ENCODE results near the gene CHAD.
A peak's percentile ranks its signal among the peaks of the same experiment; 100 is the strongest.
"Not testable (repeated sequence)": the region's sequence is repeated elsewhere in the genome, so short reads cannot be mapped to it uniquely, and the experiment has no call there.

CHAD gene

DNA sequence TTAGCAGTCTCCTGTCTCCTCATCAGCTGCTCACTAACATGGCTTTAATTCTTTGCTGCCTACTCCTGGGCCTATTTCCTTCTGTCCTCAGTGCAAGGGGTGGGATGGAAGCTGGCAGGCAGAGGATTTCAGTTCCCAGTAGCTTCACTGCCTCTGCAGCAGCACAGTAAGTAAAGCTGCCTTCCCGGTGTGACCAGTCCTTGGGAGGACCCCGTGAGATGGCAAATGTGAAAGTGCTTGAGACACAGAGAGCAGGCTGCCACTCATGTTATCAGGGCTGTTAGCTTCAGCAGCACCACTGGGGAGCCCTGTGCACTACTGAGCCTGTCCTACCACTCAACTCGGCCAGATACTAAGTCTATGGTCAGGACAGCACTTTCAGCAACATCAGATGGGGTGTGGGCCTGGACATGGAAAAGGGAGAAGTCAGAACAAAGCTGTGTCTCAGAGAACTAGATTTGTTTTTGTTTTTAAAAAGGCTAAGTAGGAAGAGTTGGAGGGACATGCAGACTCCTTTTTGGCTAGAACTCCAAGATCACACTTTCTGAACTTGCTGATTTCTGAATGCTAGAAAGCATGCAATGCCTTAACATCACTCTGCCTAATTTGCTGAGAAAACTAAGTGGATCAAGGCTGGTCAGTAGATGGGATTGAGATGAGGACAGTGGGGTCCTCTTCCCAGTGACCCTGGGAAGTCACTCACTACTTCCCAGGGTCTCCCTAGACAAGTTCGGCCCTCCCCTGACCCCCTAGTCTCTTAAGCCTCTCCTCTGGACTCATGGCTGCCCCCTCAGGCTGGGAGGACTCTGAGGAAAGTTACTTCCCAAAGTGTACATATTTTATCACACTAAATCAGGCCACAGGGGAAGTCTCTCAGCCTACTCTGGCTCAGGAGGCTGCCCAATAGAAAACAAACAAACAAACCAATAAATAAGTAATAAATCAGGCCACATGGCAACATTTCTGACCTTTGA lies 41.6 kb downstream of the CHAD start:
- H3K4me1 Mint-ChIP-seq = peaks cover 25 to 28% of the 10 kb centered on the region in 2 donors
- ATAC-seq (replicated peaks) = peak; percentile 54 to 66
- peak; percentile 8 for DNase-seq
- H3K27ac Mint-ChIP-seq = peak overlapping the region; percentile 85
- no peaks in the 10 kb centered on the region for H3K36me3 Mint-ChIP-seq
- no peaks in the 10 kb centered on the region for H3K9me3 Mint-ChIP-seq
- peak overlapping the region; percentile 87 to 93 for H3K4me3 Mint-ChIP-seq
- H3K27me3 Mint-ChIP-seq = no peaks in the 10 kb centered on the region

DNA sequence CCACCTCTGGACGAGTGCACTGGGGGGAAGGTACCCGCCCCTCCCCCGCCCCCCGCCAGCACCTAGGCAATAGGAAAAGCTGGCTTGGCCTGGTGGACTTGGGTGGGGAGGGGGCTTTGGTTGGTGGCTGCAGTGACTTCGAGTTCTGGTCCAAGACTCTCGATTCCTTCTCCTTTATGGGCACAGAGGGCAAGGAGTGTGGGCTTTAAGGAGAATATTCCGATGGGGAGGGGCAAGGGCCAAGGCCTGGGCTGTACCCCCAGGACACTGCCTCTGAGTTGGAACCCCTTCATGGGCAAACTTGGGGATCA lies 42.3 kb downstream of the CHAD start:
- ATAC-seq (replicated peaks) = no peak
- no peaks in the 10 kb centered on the region for H3K9me3 Mint-ChIP-seq
- H3K4me1 Mint-ChIP-seq = peaks cover 28 to 33% of the 10 kb centered on the region in 2 donors
- H3K27me3 Mint-ChIP-seq = no peaks in the 10 kb centered on the region
- H3K27ac Mint-ChIP-seq = peak overlapping the region; percentile 85
- peak overlapping the region; percentile 87 to 93 for H3K4me3 Mint-ChIP-seq
- DNase-seq = no peak
- H3K36me3 Mint-ChIP-seq = no peaks in the 10 kb centered on the region

GRCh38 chr17:50425682-50426471 lies 42.8 kb downstream of the CHAD start, which contains the start of gene ACSF2:
ACSF2 (plus strand) TSS chr17:50426218; CDS start chr17:50426262, 44 bp downstream.
- peaks cover 28 to 38% of the 10 kb centered on the region in 2 donors for H3K4me1 Mint-ChIP-seq
- H3K9me3 Mint-ChIP-seq = no peaks in the 10 kb centered on the region
- H3K27me3 Mint-ChIP-seq = no peaks in the 10 kb centered on the region
- H3K36me3 Mint-ChIP-seq = no peaks in the 10 kb centered on the region
- peak within 1 kb of the TSS; percentile 85 for H3K27ac Mint-ChIP-seq
- DNase-seq = peak; percentile 57
- ATAC-seq (replicated peaks) = peak; percentile 82 to 91
- H3K4me3 Mint-ChIP-seq = peak within 1 kb of the TSS; percentile 87 to 93

- H3K4me1 Mint-ChIP-seq = peaks cover 30 to 44% of the 10 kb centered on the region in 2 donors
- no peaks in the 10 kb centered on the region for H3K27me3 Mint-ChIP-seq
- no peaks in the 10 kb centered on the region for H3K9me3 Mint-ChIP-seq
- DNase-seq (no peak), ATAC-seq (replicated peaks) (no peak)
- H3K27ac Mint-ChIP-seq = peak overlapping the region; percentile 81
- no peaks in the 10 kb centered on the region for H3K36me3 Mint-ChIP-seq
- peak overlapping the region; percentile 87 to 93 for H3K4me3 Mint-ChIP-seq
Observed at GRCh38 chr17:50424996-50425681, 43.5 kb downstream of the CHAD start.

GRCh38 chr17:50424246-50424995 lies 44.3 kb downstream of the CHAD start:
- H3K9me3 Mint-ChIP-seq = peaks cover under 1 to 2% of the 10 kb centered on the region in 2 donors
- H3K27me3 Mint-ChIP-seq = no peaks in the 10 kb centered on the region
- peak overlapping the region; percentile 9 for H3K27ac Mint-ChIP-seq
- no peak overlapping the region for H3K4me3 Mint-ChIP-seq
- no peaks in the 10 kb centered on the region for H3K36me3 Mint-ChIP-seq
- H3K4me1 Mint-ChIP-seq = peaks cover 28 to 44% of the 10 kb centered on the region in 2 donors
- DNase-seq = no peak
- ATAC-seq (replicated peaks) = no peak

- peak overlapping the region; percentile 9 for H3K27ac Mint-ChIP-seq
Observed at GRCh38 chr17:50423553-50424159, 45.0 kb downstream of the CHAD start.

GRCh38 chr17:50422738-50423137 lies 45.9 kb downstream of the CHAD start:
- Mint-ChIP-seq H3K4me3 (no peak overlapping the region), H3K36me3 (peaks cover 4 to 5% of the 10 kb centered on the region in 2 donors), H3K27ac (no peak overlapping the region), H3K4me1 (peaks cover 28 to 41% of the 10 kb centered on the region in 2 donors), H3K9me3 (peaks cover 7 to 10% of the 10 kb centered on the region in 2 donors), H3K27me3 (peaks cover 0 to 5% of the 10 kb centered on the region in 2 donors)
- no peak for ATAC-seq (replicated peaks)
- no peak for DNase-seq

More at GRCh38 chr17:50423553-50424159, 45.0 kb downstream of the CHAD start:
- Mint-ChIP-seq H3K27me3 (peaks cover 0 to 5% of the 10 kb centered on the region in 2 donors), H3K9me3 (peaks cover 7 to 9% of the 10 kb centered on the region in 2 donors), H3K4me1 (peaks cover 30 to 44% of the 10 kb centered on the region in 2 donors), H3K4me3 (no peak overlapping the region), H3K36me3 (peaks cover 4 to 5% of the 10 kb centered on the region in 2 donors)
- no peak for DNase-seq
- ATAC-seq (replicated peaks) = no peak

GRCh38 chr17:50421308-50422051 lies 47.2 kb downstream of the CHAD start:
- peak overlapping the region; percentile 77 for H3K27ac Mint-ChIP-seq
- no peak for DNase-seq
- peaks cover 0 to 5% of the 10 kb centered on the region in 2 donors for H3K27me3 Mint-ChIP-seq
- peaks cover 7 to 10% of the 10 kb centered on the region in 2 donors for H3K9me3 Mint-ChIP-seq
- ATAC-seq (replicated peaks) = peak; percentile 63 to 65
- peaks cover 4 to 5% of the 10 kb centered on the region in 2 donors for H3K36me3 Mint-ChIP-seq
- peaks cover 19 to 30% of the 10 kb centered on the region in 2 donors for H3K4me1 Mint-ChIP-seq
- peak overlapping the region; percentile 54 to 67 for H3K4me3 Mint-ChIP-seq

DNA sequence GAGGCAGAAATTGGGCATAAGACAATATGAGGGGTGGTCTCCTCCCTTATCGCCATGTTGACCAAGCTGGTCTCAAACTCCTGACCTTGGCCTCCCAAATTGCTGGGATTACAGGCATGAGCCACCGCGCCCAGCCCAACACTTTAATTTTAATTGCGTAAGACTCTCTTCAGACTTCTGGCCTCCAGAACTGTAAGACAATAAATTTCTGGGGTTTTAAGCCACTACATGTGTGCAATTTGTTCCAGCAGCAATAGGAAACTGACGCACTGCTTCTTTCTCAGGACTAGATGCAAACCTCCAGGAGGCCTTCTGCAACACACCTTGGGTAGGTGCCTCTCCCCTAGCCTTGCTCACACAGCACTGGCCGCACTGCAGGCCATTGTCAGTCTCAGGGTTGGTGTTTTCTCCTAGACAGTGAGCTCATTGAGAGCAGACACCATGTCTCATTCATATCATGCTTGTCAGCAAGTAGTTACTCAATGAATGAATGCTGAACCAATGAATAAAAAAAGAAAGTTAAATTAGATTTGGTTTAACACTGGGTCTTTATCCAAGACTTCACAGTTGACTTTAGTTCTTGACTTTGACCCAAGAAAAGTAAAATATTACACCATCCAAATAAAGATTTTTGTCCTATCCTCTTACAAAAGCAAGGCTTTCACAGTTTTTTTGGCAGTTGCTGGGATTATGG lies 48.1 kb downstream of the CHAD start:
- DNase-seq (no peak), ATAC-seq (replicated peaks) (no peak)
- Mint-ChIP-seq H3K9me3 (peaks cover 7 to 10% of the 10 kb centered on the region in 2 donors), H3K4me1 (peaks cover 18 to 26% of the 10 kb centered on the region in 2 donors), H3K27ac (no peak overlapping the region), H3K4me3 (no peak overlapping the region), H3K27me3 (peaks cover 3 to 5% of the 10 kb centered on the region in 2 donors), H3K36me3 (peaks cover 4 to 5% of the 10 kb centered on the region in 2 donors)

DNA sequence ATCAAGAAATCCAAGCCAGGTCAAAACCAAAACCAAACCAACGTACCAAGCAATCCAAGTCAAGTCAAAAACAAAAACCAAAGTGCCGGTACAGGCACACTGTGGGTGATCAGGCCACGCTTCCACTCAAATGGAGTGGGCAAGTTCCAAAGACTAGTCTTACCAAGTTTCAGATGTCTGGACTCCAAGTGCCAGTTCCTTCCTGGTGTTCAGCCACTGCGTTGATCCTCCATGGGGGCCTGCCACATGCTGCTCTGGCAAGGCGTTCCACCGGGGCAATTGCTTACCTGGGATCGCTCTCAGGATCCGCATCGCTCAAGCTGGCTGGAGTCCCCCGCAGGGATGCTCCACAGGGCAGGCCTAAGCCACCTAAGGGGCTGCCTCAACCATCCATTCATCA lies 49.1 kb downstream of the CHAD start:
- H3K4me3 Mint-ChIP-seq; H3K36me3 Mint-ChIP-seq; DNase-seq; H3K27me3 Mint-ChIP-seq; ATAC-seq (replicated peaks); H3K9me3 Mint-ChIP-seq; H3K27ac Mint-ChIP-seq: not testable (repeated sequence)
- peaks cover 13 to 23% of the 10 kb centered on the region in 2 donors for H3K4me1 Mint-ChIP-seq

GRCh38 chr17:50414808-50415207 lies 53.9 kb downstream of the CHAD start:
- peaks cover 7 to 18% of the 10 kb centered on the region in 2 donors for H3K27me3 Mint-ChIP-seq
- H3K36me3 Mint-ChIP-seq = peaks cover 4 to 5% of the 10 kb centered on the region in 2 donors
- H3K9me3 Mint-ChIP-seq = peaks cover 10 to 11% of the 10 kb centered on the region in 2 donors
- ATAC-seq (replicated peaks) = no peak
- H3K4me3 Mint-ChIP-seq = no peak overlapping the region
- H3K27ac Mint-ChIP-seq = no peak overlapping the region
- peaks cover 0 to 2% of the 10 kb centered on the region in 2 donors for H3K4me1 Mint-ChIP-seq
- DNase-seq = no peak

Measured in stimulated activated naive B cell treated with anti-CD40 and anti-IgM and Interleukin-4, amounts not matched to agents 10 μg/mL and 1 μg/mL and 100 μg/mL, for 72 hours (primary cell).